GM23248 (cell line): Measurements from ENCODE around the gene TFEB. TPM values are rescaled to one million over a fixed set of nuclear protein-coding genes. Genes with fewer than 3 reads are reported as not detected.
A peak's percentile ranks its signal among the peaks of the same experiment; 100 is the strongest.

Source experiments
- DNase-seq: peaks from one replicate; pipeline ENCODE4 v3.0.0-alpha.2; 2015
- H2AFZ ChIP-seq: fragments of 200-600 bp; sonication (generic); 2 replicates; pipeline ENCODE4 v1.6.1; 2016; ENCODE audit warnings: antibody characterized with exemption
- H3F3A ChIP-seq: fragments of 200-600 bp; sonication (generic); 2 replicates; pipeline ENCODE4 v1.6.1; 2016; ENCODE audit warnings: mild to moderate bottlenecking, antibody characterized with exemption, mixed run types; ENCODE audit not compliant: insufficient read depth
- H3K27ac ChIP-seq: fragments of 200-600 bp; sonication (generic); 2 replicates; pipeline ENCODE4 v1.5.1; 2016; ENCODE audit warnings: mild to moderate bottlenecking
- H3K27me3 ChIP-seq: fragments of 200-600 bp; sonication (generic); replicated peaks from 2 replicates; pipeline ENCODE4 v1.6.1; 2016; ENCODE audit warnings: mild to moderate bottlenecking; ENCODE audit not compliant: insufficient read depth
- H3K36me3 ChIP-seq: fragments of 200-600 bp; sonication (generic); 2 replicates; pipeline ENCODE4 v1.6.1; 2016; ENCODE audit warnings: low read depth, mild to moderate bottlenecking
- H3K4me1 ChIP-seq: fragments of 200-600 bp; sonication (generic); 2 replicates; pipeline ENCODE4 v1.6.1; 2016; ENCODE audit warnings: mild to moderate bottlenecking; ENCODE audit not compliant: insufficient read depth
- H3K4me2 ChIP-seq: fragments of 200-600 bp; sonication (generic); one replicate; pipeline ENCODE4 v1.6.1; 2016; ENCODE audit warnings: mild to moderate bottlenecking; ENCODE audit not compliant: unreplicated experiment
- H3K4me3 ChIP-seq: fragments of 200-600 bp; sonication (generic); 2 replicates; pipeline ENCODE4 v1.5.1; 2016; ENCODE audit warnings: mild to moderate bottlenecking
- H3K79me2 ChIP-seq: fragments of 200-600 bp; sonication (generic); 2 replicates; pipeline ENCODE4 v1.6.1; 2016; ENCODE audit warnings: mild to moderate bottlenecking; ENCODE audit not compliant: insufficient read depth
- H3K9ac ChIP-seq: fragments of 200-600 bp; sonication (generic); 2 replicates; pipeline ENCODE4 v1.6.1; 2016; ENCODE audit warnings: mild to moderate bottlenecking
- H3K9me2 ChIP-seq: fragments of 200-600 bp; sonication (generic); 2 replicates; pipeline ENCODE4 v1.6.1; 2016; ENCODE audit warnings: mixed run types, mild to moderate bottlenecking, moderate library complexity; ENCODE audit not compliant: insufficient read depth
- H3K9me3 ChIP-seq: fragments of 200-600 bp; sonication (generic); one replicate; pipeline ENCODE4 v1.6.1; 2017; ENCODE audit warnings: low read depth
- H4K20me1 ChIP-seq: fragments of 200-600 bp; sonication (generic); 2 replicates; pipeline ENCODE4 v1.6.0; 2016; ENCODE audit not compliant: insufficient read depth
- EZH2 ChIP-seq: fragments of 200-600 bp; sonication (generic); IDR thresholded peaks from 2 replicates; pipeline ENCODE4 v1.6.1; 2018; ENCODE audit warnings: antibody characterized with exemption, mild to moderate bottlenecking; ENCODE audit not compliant: insufficient read depth, poor library complexity, severe bottlenecking
- EZH2phosphoT487 ChIP-seq: fragments of 200-600 bp; sonication (generic); IDR thresholded peaks from 2 replicates; pipeline ENCODE4 v1.6.1; 2018; ENCODE audit warnings: antibody characterized with exemption, moderate library complexity, mild to moderate bottlenecking, low read depth; ENCODE audit not compliant: insufficient read depth
- WGBS, 2 experiments: methylation state at CpG; one replicate each; pipeline ENCODE4 v1.1.6; 2015 to 2017; ENCODE audit warnings: low lambda C conversion rate in 2 of 2, low coverage in 1 of 2; ENCODE audit errors: missing lambda C conversion rate in 2 of 2; 5-methylcytosine and 5-hydroxymethylcytosine counted together
- in situ Hi-C: fragments of 300-500 bp; cut with MboI; formaldehyde crosslinking; loops from 2 replicates; pipeline ENCODE4 v1.15.0; 2020
- polyA plus RNA-seq: library from polyadenylated mRNA; unstranded; fragments of >200 nt; fragmentation: Nextera tagmentation; extraction: Ambion mirVana; gene quantifications from 2 replicates; pipeline ENCODE4 v1.2.1, GENCODE V29; 2016
- total RNA-seq: library from RNA; depleted of rRNA; stranded (reverse); fragments of >200 nt; shearing (Covaris generic); gene quantifications from 2 replicates; pipeline ENCODE4 v1.2.3, GENCODE V29; 2014

Gene TFEB
- total and polyA plus RNA-seq, 2 experiments from 2014 or later, result 5.5 to 5.7 TPM

- DNase-seq, result no peak
- H3K9me2 ChIP-seq, result no peaks in the 10 kb centered on the region
- H4K20me1 ChIP-seq, result no peaks in the 10 kb centered on the region
- no peak overlapping the region for H3K4me3 ChIP-seq
- H3K79me2 ChIP-seq, result peaks cover 7% of the 10 kb centered on the region; the same call in 1 of the 2 replicates
- no peaks in the 10 kb centered on the region for H3K27me3 ChIP-seq
- H2AFZ ChIP-seq, result no peak overlapping the region
- 95 to 98% methylated on average over 5 of the region's 5 CpGs for WGBS, 2 experiments
- no peak overlapping the region for H3K9ac ChIP-seq
- H3K4me2 ChIP-seq, result no peak overlapping the region
- H3K36me3 ChIP-seq, result peaks cover 8% of the 10 kb centered on the region; the same call in 1 of the 2 replicates
- H3F3A ChIP-seq, result no peaks in the 10 kb centered on the region
- no peak for TF ChIP-seq EZH2
- no peak for TF ChIP-seq EZH2phosphoT487
- in situ Hi-C loops, result no loop called here
- no peak overlapping the region for H3K27ac ChIP-seq
- H3K9me3 ChIP-seq, result no peaks in the 10 kb centered on the region
- H3K4me1 ChIP-seq, result peaks cover 13% of the 10 kb centered on the region; the same call in 1 of the 2 replicates
Measured at GRCh38 chr6:41777551-41778285, 42.3 kb upstream of the TFEB start.

- no peaks in the 10 kb centered on the region for H4K20me1 ChIP-seq
- peaks cover 9% of the 10 kb centered on the region; the same call in 1 of the 2 replicates for H3K4me1 ChIP-seq
- no peaks in the 10 kb centered on the region for H3K9me3 ChIP-seq
- no peak overlapping the region for H2AFZ ChIP-seq
- H3K36me3 ChIP-seq, result peaks cover 13% of the 10 kb centered on the region; the same call in 1 of the 2 replicates
- no peaks in the 10 kb centered on the region for H3K9me2 ChIP-seq
- DNase-seq, result no peak
- no peak overlapping the region for H3K4me2 ChIP-seq
- WGBS, 2 experiments, result 94 to 96% methylated on average over 13 of the region's 13 CpGs
- in situ Hi-C loops, result no loop called here
- H3K79me2 ChIP-seq, result peaks cover 7% of the 10 kb centered on the region; the same call in 1 of the 2 replicates
- H3K27ac ChIP-seq, result no peak overlapping the region
- no peaks in the 10 kb centered on the region for H3F3A ChIP-seq
- H3K27me3 ChIP-seq, result no peaks in the 10 kb centered on the region
- no peak for TF ChIP-seq EZH2phosphoT487
- no peak for TF ChIP-seq EZH2
- H3K9ac ChIP-seq, result no peak overlapping the region
- no peak overlapping the region for H3K4me3 ChIP-seq
Measured at GRCh38 chr6:41775293-41775882, 40.0 kb upstream of the TFEB start.

DNA sequence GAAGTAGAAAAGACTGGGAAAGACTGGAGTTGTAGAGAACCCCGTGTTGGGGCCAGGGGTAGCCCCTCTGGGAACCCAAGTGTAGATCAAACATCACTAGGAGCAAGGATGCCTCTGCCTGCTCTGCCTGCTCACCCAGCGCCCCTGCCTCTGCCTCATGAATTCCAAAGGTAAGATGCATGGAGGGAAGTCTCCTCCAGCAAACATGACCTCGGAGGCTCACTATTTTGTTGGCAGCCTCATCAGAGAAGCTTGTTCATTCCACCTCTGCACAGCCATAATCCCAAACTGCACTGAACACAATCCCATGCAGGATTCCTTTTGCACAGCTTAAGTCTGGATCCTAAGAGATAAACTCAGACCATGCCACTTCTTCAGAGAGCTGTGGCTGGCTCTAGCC lies 39.4 kb upstream of the TFEB start:
- in situ Hi-C loops, result no loop called here
- WGBS, 2 experiments, result 67 to 74% methylated on average over 3 of the region's 3 CpGs
- no peaks in the 10 kb centered on the region for H3K27me3 ChIP-seq
- H3K79me2 ChIP-seq, result peaks cover 7% of the 10 kb centered on the region; the same call in 1 of the 2 replicates
- no peak overlapping the region for H3K27ac ChIP-seq
- H3K9ac ChIP-seq, result no peak overlapping the region
- H3K4me3 ChIP-seq, result no peak overlapping the region
- no peaks in the 10 kb centered on the region for H3K9me3 ChIP-seq
- H3F3A ChIP-seq, result no peaks in the 10 kb centered on the region
- TF ChIP-seq EZH2phosphoT487, result no peak
- no peak overlapping the region for H2AFZ ChIP-seq
- no peak overlapping the region for H3K4me2 ChIP-seq
- H3K9me2 ChIP-seq, result no peaks in the 10 kb centered on the region
- no peaks in the 10 kb centered on the region for H4K20me1 ChIP-seq
- peak; percentile 57 for DNase-seq
- peaks cover 9% of the 10 kb centered on the region; the same call in 1 of the 2 replicates for H3K4me1 ChIP-seq
- peaks cover 13% of the 10 kb centered on the region; the same call in 1 of the 2 replicates for H3K36me3 ChIP-seq

DNA sequence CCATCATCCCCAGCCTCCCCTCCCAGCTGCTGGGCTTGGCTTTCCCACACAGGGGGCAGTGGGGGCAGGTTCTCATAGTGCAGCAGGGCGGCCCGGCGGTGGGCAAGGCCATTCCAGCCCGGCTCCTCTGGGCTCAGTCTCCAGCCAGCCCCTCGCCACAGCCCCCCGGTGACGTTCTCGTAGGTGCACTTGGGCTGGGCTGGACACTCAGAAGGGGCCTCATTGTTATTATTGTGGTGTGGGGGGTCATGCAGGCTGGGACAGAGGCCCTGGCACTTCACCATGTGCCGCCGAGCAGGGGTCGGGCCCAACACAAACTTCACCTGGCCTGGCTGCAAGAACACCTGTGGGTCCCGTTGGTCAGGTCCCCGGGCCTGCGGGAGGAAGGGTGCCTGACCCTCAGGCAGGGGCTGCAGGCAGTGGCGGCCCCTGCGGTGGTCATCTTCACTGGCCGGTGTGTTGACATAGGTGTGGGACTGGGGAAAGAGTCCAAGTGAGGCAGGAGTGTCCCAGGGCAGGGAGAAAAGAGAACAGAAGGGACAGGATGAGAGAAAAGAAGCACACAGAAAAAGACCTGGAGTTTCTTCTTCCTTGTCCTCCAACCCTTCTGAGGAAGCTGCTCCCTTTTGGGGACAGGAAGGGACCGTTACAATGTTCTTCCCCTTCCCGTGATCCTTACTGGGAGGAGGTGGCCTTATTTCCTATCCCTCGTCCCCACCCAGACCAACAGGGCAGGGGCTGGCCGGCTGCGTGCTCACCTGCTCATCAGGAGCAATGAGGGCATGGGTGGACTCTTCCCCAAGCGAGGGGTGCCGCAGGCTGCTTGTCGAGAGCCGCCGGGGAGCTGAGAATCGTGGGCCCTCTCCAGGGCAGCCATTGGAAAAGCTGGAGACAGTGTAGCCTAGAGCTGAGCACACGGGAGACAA lies 35.9 kb upstream of the TFEB start:
- TF ChIP-seq EZH2phosphoT487 (no peak), EZH2 (no peak)
- DNase-seq, result no peak
- in situ Hi-C loops, result no loop called here
- Histone ChIP-seq H3K9me3 (no peaks in the 10 kb centered on the region), H3K9me2 (no peaks in the 10 kb centered on the region), H3K79me2 (no peaks in the 10 kb centered on the region), H3K27ac (no peak overlapping the region), H3K36me3 (peaks cover 13% of the 10 kb centered on the region; the same call in 1 of the 2 replicates), H3K4me2 (no peak overlapping the region), H3K9ac (no peak overlapping the region), H3F3A (0 out of 2 replicates have a peak, but pooled peaks cover under 1% of the 10 kb centered on the region), H2AFZ (no peak overlapping the region), H3K4me1 (peaks cover 16% of the 10 kb centered on the region), H3K27me3 (no peaks in the 10 kb centered on the region), H3K4me3 (no peak overlapping the region), H4K20me1 (no peaks in the 10 kb centered on the region)
- WGBS, 2 experiments, result 91 to 94% methylated on average over 25 to 29 of the region's 29 CpGs
